ENCODE data around the gene CACNA1C.

- TF ChIP-seq CTCF (conservative IDR thresholded peaks at IDR 0.05 in 1 of 2, IDR thresholded peaks at IDR 0.05 in 1 of 2; ENCODE audit: low read depth in 1 of 2, low read length in 2 of 2) = no peak
- TF ChIP-seq EZH2 (IDR thresholded peaks at IDR 0.05; ENCODE audit: low read length, missing control alignments) = no peak
These were observed 529.8 kb downstream of the CACNA1C start for GRCh38 chr12:2582631-2583030.
